Measurements from ENCODE around the gene LRP1B. TPM values are rescaled to one million over a fixed set of nuclear protein-coding genes. Genes with fewer than 3 reads are reported as not detected.

The LRP1B gene
- total and polyA plus RNA-seq, 2 of the 8 experiments (the other 6 are each of a cell fraction or from before 2014, with no cell fraction given), result 0.03 TPM; not detected in 1

- Histone ChIP-seq H3K27ac (ENCODE audit: low read depth, low read length) (no peak overlapping the region), H3K79me2 (ENCODE audit: control insufficient read depth in 1 of 2, insufficient read depth in 2 of 2, low read length in 2 of 2) (no peaks in the 10 kb centered on the region), H3K4ac (replicated peaks; ENCODE audit: insufficient read length, low read depth, low read length) (no peak overlapping the region), H3K23ac (ENCODE audit: insufficient read length) (no peak overlapping the region), H3K23me2 (ENCODE audit: low read depth, low read length) (no peaks in the 10 kb centered on the region), H4K8ac (ENCODE audit: extremely low read depth, insufficient read depth, low read length) (no peak overlapping the region), H3K18ac (ENCODE audit: extremely low read depth, low read length) (no peak overlapping the region), H2BK15ac (ENCODE audit: low read length) (no peak overlapping the region), H2AFZ (ENCODE audit: low read length) (no peak overlapping the region), H4K91ac (replicated peaks; ENCODE audit: insufficient read length, low read length) (no peak overlapping the region), H2AK5ac (ENCODE audit: low read depth, low read length) (no peak overlapping the region), H3K4me2 (ENCODE audit: insufficient read depth in 1 of 2, low read depth in 2 of 2, low read length in 2 of 2) (no peak overlapping the region), H2BK120ac (replicated peaks; ENCODE audit: low read depth, low read length) (no peak overlapping the region), H2BK12ac (ENCODE audit: low read depth, low read length) (no peak overlapping the region), H3K4me1 (replicated peaks in 1 of 4; ENCODE audit: control insufficient read depth in 3 of 4, insufficient read depth in 4 of 4, low read length in 3 of 4) (no peaks in the 10 kb centered on the region), H4K5ac (ENCODE audit: insufficient read length, low read depth, low read length) (no peak overlapping the region), H3K79me1 (ENCODE audit: low read depth, low read length) (no peaks in the 10 kb centered on the region), H3K9me3 (ENCODE audit: insufficient read depth in 2 of 2, low read depth in 1 of 2, low read length in 1 of 2) (no peaks in the 10 kb centered on the region), H4K20me1 (replicated peaks in 1 of 2; ENCODE audit: control insufficient read depth in 1 of 2, insufficient read depth in 2 of 2, low read length in 2 of 2) (no peaks in the 10 kb centered on the region), H3K14ac (ENCODE audit: insufficient read length) (no peak overlapping the region), H3K4me3 (ENCODE audit: extremely low read depth in 1 of 4, insufficient read depth in 2 of 4, low read depth in 3 of 4, low read length in 4 of 4) (no peak overlapping the region), H3K36me3 (ENCODE audit: control insufficient read depth in 2 of 4, insufficient read depth in 4 of 4, low read length in 3 of 4) (no peaks in the 10 kb centered on the region), H3K56ac (replicated peaks; ENCODE audit: insufficient read length, low read depth, low read length) (no peak overlapping the region), H2BK20ac (ENCODE audit: low read length) (no peak overlapping the region), H2BK5ac (ENCODE audit: low read depth, low read length) (no peak overlapping the region), H3K27me3 (replicated peaks in 1 of 4; ENCODE audit: control insufficient read depth in 3 of 4, extremely low read depth in 1 of 4, insufficient read depth in 3 of 4, low read length in 3 of 4) (no peaks in the 10 kb centered on the region), H3K9ac (replicated peaks in 1 of 4; ENCODE audit: extremely low read depth in 1 of 4, low read depth in 3 of 4, low read length in 3 of 4) (no peak overlapping the region)
- TF ChIP-seq SAP30 (IDR thresholded peaks at IDR 0.05; ENCODE audit: insufficient read depth, insufficient replicate concordance, low read length) (no peak), CBX8 (IDR thresholded peaks at IDR 0.05; ENCODE audit: borderline replicate concordance, low read depth, low read length) (no peak), TAF1 (IDR thresholded peaks at IDR 0.05; ENCODE audit: low read depth, low read length) (no peak)
- CTCF ChIA-PET (ENCODE audit: partially characterized antibody), result interaction anchor here (0.8 kb wide), 1 partner anchor 10 kb away, joined by 3 read pairs; no protein-coding TSS in a partner anchor
- 94% methylated on average over 3 of the region's 3 CpGs; no CpG with 5 or more reads in 1 of the 2 experiments for WGBS, 2 experiments (ENCODE audit: extremely low coverage in 1 of 2, insufficient coverage in 1 of 2, insufficient read length in 1 of 2, insufficient replicate concordance in 2 of 2, low coverage in 1 of 2, low lambda C conversion rate in 2 of 2, missing lambda C conversion rate in 1 of 2)
- no peak for DNase-seq (ENCODE audit: low read depth in 1 of 2, low spot score in 2 of 2)
- FAIRE-seq, result no peak
- POLR2A ChIA-PET (ENCODE audit: partially characterized antibody), result interaction anchor here (1.1 kb wide), 1 partner anchor 9 kb away, joined by 3 read pairs; no protein-coding TSS in a partner anchor
Measured at GRCh38 chr2:140624200-140624599, 1506.6 kb downstream of the LRP1B start.

All from H1 (cell line).